HepG2 (cell line): ENCODE results near the gene LAP3. TPM values are rescaled to one million over a fixed set of nuclear protein-coding genes. Genes with fewer than 3 reads are reported as not detected.

ENCODE experiments used
- ATAC-seq: fragments of 200-7000 bp; cut with Tn5 transposase; 3 replicates; pipeline ENCODE4 v1.9.1; 2020; ENCODE audit warnings: mild to moderate bottlenecking, moderate library complexity
- BruUV-seq: library from RNA; stranded (reverse); fragments of 400-500 nt; replicated peaks from 2 replicates; lab custom pipeline; 2021; lab: Mats Ljungman, UMichigan
- CTCF ChIA-PET: fragments of 300-600 bp; formaldehyde crosslinking; extraction: SDS; loops from one replicate; lab custom pipeline; 2021; ENCODE audit warnings: low total read pairs, inconsistent platforms, low intra/inter-chr PET ratio; lab: Yijun Ruan, JAX
- POLR2A ChIA-PET: fragments of 350-600 bp; sonication (Branson Sonifier 250); formaldehyde crosslinking; loops from one replicate; lab custom pipeline; 2020; ENCODE audit warnings: antibody characterized with exemption, inconsistent platforms; lab: Yijun Ruan, JAX
- DNase-seq: peaks from one replicate; pipeline ENCODE4 v3.0.0-alpha.2; 2015; ENCODE audit warnings: low spot score
- FAIRE-seq: peaks from 3 replicates; lab custom pipeline; 2011; peaks lifted over from hg19 to GRCh38; lab: Jason Lieb, UNC
- H2AFZ ChIP-seq: one replicate; pipeline ENCODE4 v1.6.1; 2011; ENCODE audit warnings: low read length, inconsistent platforms
- H3K27ac ChIP-seq: fragments of 300-600 bp; 3 replicates; pipeline ENCODE4 v1.8.0; 2011; ENCODE audit warnings: mixed run types, mild to moderate bottlenecking, mixed read lengths, low read length, inconsistent platforms; ENCODE audit not compliant: insufficient read depth; ENCODE audit errors: extremely low read length
- H3K27me3 ChIP-seq, 2 experiments: fragments of 200-600 bp in 1 of 2; 2 replicates in 1 of 2; 3 replicates in 1 of 2; pipeline versions ENCODE4 v1.6.0 to v1.8.0; 2011; ENCODE audit warnings: low read length in 2 of 2, mild to moderate bottlenecking in 2 of 2, moderate library complexity in 2 of 2, inconsistent platforms in 1 of 2; ENCODE audit not compliant: insufficient read depth in 2 of 2, control insufficient read depth in 1 of 2
- H3K36me3 ChIP-seq, 2 experiments: fragments of 200-600 bp in 1 of 2; replicated peaks in 1 of 2; 2 replicates in 1 of 2; 3 replicates in 1 of 2; pipeline versions ENCODE4 v1.5.1 to v1.8.0; 2011; ENCODE audit warnings: low read length in 2 of 2, inconsistent platforms in 1 of 2; ENCODE audit not compliant: insufficient read depth in 2 of 2, control insufficient read depth in 1 of 2
- H3K4me1 ChIP-seq: 2 replicates; pipeline ENCODE4 v1.5.1; 2012; ENCODE audit warnings: low read length, inconsistent platforms; ENCODE audit not compliant: insufficient read depth
- H3K4me2 ChIP-seq: 2 replicates; pipeline ENCODE4 v1.6.0; 2011; ENCODE audit warnings: low read depth, low read length, inconsistent platforms
- H3K4me3 ChIP-seq, 3 experiments: fragments of 200-600 bp in 1 of 3; sonication (generic), shearing (Covaris generic) in 1 of 3; replicated peaks in 1 of 3; 2 replicates each; pipeline ENCODE4 v1.5.1; 2011 to 2016; ENCODE audit warnings: low read length in 3 of 3, inconsistent platforms in 2 of 3, low read depth in 2 of 3, mild to moderate bottlenecking in 2 of 3, control low read depth in 1 of 3, mixed read lengths in 1 of 3; ENCODE audit not compliant: insufficient read depth in 1 of 3
- H3K79me2 ChIP-seq: one replicate; pipeline ENCODE4 v1.6.1; 2011; ENCODE audit warnings: low read length, inconsistent platforms; ENCODE audit not compliant: insufficient read depth
- H3K9ac ChIP-seq: 2 replicates; pipeline ENCODE4 v1.6.0; 2011; ENCODE audit warnings: mild to moderate bottlenecking, low read depth, low read length, inconsistent platforms; ENCODE audit not compliant: insufficient read depth
- H3K9me3 ChIP-seq: 2 replicates; pipeline ENCODE4 v1.5.1; 2012; ENCODE audit warnings: mild to moderate bottlenecking, low read length
- H4K20me1 ChIP-seq: 2 replicates; pipeline ENCODE4 v1.6.0; 2011; ENCODE audit warnings: inconsistent platforms, mild to moderate bottlenecking, low read length, moderate library complexity; ENCODE audit not compliant: insufficient read depth
- DMAP1 ChIP-seq: IDR thresholded peaks from 2 replicates; pipeline ENCODE4 v1.6.1; 2016
- IRF2 ChIP-seq: IDR thresholded peaks from 2 replicates; pipeline ENCODE4 v1.6.1; 2018; ENCODE audit warnings: missing genetic modification reagents, missing compliant biosample characterization
- KAT8 ChIP-seq: IDR thresholded peaks from 2 replicates; pipeline ENCODE4 v1.6.1; 2016; ENCODE audit warnings: missing genetic modification reagents, missing compliant biosample characterization
- MTF2 ChIP-seq: sonication (generic); formaldehyde crosslinking; IDR thresholded peaks from 2 replicates; pipeline ENCODE4 v1.5.0; 2020; ENCODE audit warnings: missing genetic modification reagents, borderline replicate concordance
- SNAPC2 ChIP-seq: sonication (generic); formaldehyde crosslinking; IDR thresholded peaks from 2 replicates; pipeline ENCODE4 v1.8.1; 2022; ENCODE audit warnings: mild to moderate bottlenecking, missing genetic modification reagents
- USF2 ChIP-seq, 2 experiments: sonication (generic) in 1 of 2; formaldehyde crosslinking in 1 of 2; IDR thresholded peaks; 2 replicates each; pipeline versions ENCODE4 v1.5.1 to v1.6.1; 2011 to 2020; ENCODE audit warnings: borderline replicate concordance in 1 of 2, low read depth in 1 of 2, low read length in 1 of 2, mild to moderate bottlenecking in 1 of 2, missing genetic modification reagents in 1 of 2, moderate library complexity in 1 of 2
- ZNF460 ChIP-seq: sonication (generic); formaldehyde crosslinking; IDR thresholded peaks from 2 replicates; pipeline ENCODE4 v1.5.1; 2020; ENCODE audit warnings: missing genetic modification reagents, mild to moderate bottlenecking, borderline replicate concordance
- WGBS: methylation state at CpG from one replicate; pipeline ENCODE4 v1.1.6; 2017; ENCODE audit warnings: low lambda C conversion rate; 5-methylcytosine and 5-hydroxymethylcytosine counted together
- in situ Hi-C: cut with HindIII; loops from 2 replicates; pipeline ENCODE4 v1.10.0; 2017; ENCODE audit warnings: low pct_unique_long_range_greater_than_20kb; ENCODE audit not compliant: extremely low pct_ligation_motif_present
- intact Hi-C: fragments of 100-400 bp; cut with micrococcal nuclease; formaldehyde crosslinking; loops from one replicate; pipeline ENCODE4 v1.10.0; 2022; ENCODE audit not compliant: unreplicated experiment
- polyA plus RNA-seq, 8 experiments: library from polyadenylated mRNA; depleted of rRNA in 3 of 8; stranded (reverse) in 7 of 8; unstranded in 1 of 8; fragments of >200 nt; fragmentation: Illumina TruSeq in 4 of 8; extraction: Trizol in 4 of 8; gene quantifications; 2 replicates each; pipeline versions ENCODE4 v1.2.1 to v1.2.3, GENCODE V29; 2011 to 2016; ENCODE audit warnings: low read depth in 4 of 8, missing spikeins in 1 of 8, mixed read lengths in 1 of 8; ENCODE audit not compliant: insufficient read depth in 1 of 8
- total RNA-seq, 5 experiments: library from RNA; depleted of rRNA; stranded (reverse); fragments of >200 nt; fragmentation: Illumina TruSeq; extraction: Trizol; gene quantifications; 2 replicates each; pipeline ENCODE4 v1.2.3, GENCODE V29; 2016; ENCODE audit warnings: low read depth in 1 of 5

The LAP3 gene
- total and polyA plus RNA-seq, 2 of the 13 experiments (the other 11 are each of a cell fraction or from before 2014, with no cell fraction given), result 106 to 125 TPM

- H3K4me3 ChIP-seq, result no peak overlapping the region
- H3K9ac ChIP-seq, result no peak overlapping the region
- POLR2A ChIA-PET, result interaction anchor here (2.5 kb wide), 1 partner anchor 11 kb away, joined by 10 read pairs; the partner anchor contains the start of gene LAP3
- CTCF ChIA-PET, result no interaction called here
- in situ Hi-C loops, result loop anchor here (25.0 kb wide), 1 partner anchor 446 kb away; the partner anchor contains the start of gene LCORL
- intact Hi-C loops, result no loop called here
- no peak for FAIRE-seq
- H3K4me1 ChIP-seq, result peaks cover 27% of the 10 kb centered on the region
- BruUV-seq, result no TSS peak
- no peak overlapping the region for H3K4me2 ChIP-seq
- no peaks in the 10 kb centered on the region for H3K36me3 ChIP-seq
- TF ChIP-seq USF2 (IDR thresholded peaks at IDR 0.05; ENCODE audit: low read depth, low read length) (no peak), USF2 (CRISPR knock-in tag; IDR thresholded peaks at IDR 0.05; ENCODE audit: borderline replicate concordance) (no peak), SNAPC2 (CRISPR knock-in tag) (no peak), ZNF460 (CRISPR knock-in tag) (no peak), IRF2 (CRISPR knock-in tag) (no peak), MTF2 (CRISPR knock-in tag) (no peak), KAT8 (no peak), DMAP1 (CRISPR knock-in tag) (no peak)
- TF ChIP-seq, all 625 proteins: peak for 0
- no peaks in the 10 kb centered on the region for H3K79me2 ChIP-seq
- no peak overlapping the region for H3K27ac ChIP-seq
- no peak for DNase-seq
- WGBS, result 95% methylated on average over 3 of the region's 3 CpGs
- H4K20me1 ChIP-seq, result no peaks in the 10 kb centered on the region
- ATAC-seq, result no peak
- no peak overlapping the region for H2AFZ ChIP-seq
- H3K9me3 ChIP-seq, result no peaks in the 10 kb centered on the region
- no peaks in the 10 kb centered on the region for H3K27me3 ChIP-seq
Observed at GRCh38 chr4:17565846-17566245, 11.2 kb upstream of the LAP3 start.
